Measurements from ENCODE around the gene NKX2-4. TPM values are rescaled to one million over a fixed set of nuclear protein-coding genes. Genes with fewer than 3 reads are reported as not detected.

The NKX2-4 gene
- total RNA-seq, 8 experiments from 2014 or later: 0.19 TPM; not detected in 7

Other genes starting within 250 kb of the NKX2-4 start
- gene XRN2, start 94.2 kb downstream of the NKX2-4 start, total RNA-seq: 100 to 1,000 TPM in 1 of 8 experiments, 10 to 100 TPM in 7; 43.4 to 102 (median 71.2) TPM
- 1 to 10 TPM in 1 of 8 experiments, under 1 TPM in 4, not detected in 3; 0.05 to 3.8 (median 0.15) TPM for gene NKX2-2, start 116.5 kb upstream of the NKX2-4 start, total RNA-seq